ENCODE results near the gene AHCTF1. TPM values are rescaled to one million over a fixed set of nuclear protein-coding genes. Genes with fewer than 3 reads are reported as not detected.

Gene AHCTF1, protein sequence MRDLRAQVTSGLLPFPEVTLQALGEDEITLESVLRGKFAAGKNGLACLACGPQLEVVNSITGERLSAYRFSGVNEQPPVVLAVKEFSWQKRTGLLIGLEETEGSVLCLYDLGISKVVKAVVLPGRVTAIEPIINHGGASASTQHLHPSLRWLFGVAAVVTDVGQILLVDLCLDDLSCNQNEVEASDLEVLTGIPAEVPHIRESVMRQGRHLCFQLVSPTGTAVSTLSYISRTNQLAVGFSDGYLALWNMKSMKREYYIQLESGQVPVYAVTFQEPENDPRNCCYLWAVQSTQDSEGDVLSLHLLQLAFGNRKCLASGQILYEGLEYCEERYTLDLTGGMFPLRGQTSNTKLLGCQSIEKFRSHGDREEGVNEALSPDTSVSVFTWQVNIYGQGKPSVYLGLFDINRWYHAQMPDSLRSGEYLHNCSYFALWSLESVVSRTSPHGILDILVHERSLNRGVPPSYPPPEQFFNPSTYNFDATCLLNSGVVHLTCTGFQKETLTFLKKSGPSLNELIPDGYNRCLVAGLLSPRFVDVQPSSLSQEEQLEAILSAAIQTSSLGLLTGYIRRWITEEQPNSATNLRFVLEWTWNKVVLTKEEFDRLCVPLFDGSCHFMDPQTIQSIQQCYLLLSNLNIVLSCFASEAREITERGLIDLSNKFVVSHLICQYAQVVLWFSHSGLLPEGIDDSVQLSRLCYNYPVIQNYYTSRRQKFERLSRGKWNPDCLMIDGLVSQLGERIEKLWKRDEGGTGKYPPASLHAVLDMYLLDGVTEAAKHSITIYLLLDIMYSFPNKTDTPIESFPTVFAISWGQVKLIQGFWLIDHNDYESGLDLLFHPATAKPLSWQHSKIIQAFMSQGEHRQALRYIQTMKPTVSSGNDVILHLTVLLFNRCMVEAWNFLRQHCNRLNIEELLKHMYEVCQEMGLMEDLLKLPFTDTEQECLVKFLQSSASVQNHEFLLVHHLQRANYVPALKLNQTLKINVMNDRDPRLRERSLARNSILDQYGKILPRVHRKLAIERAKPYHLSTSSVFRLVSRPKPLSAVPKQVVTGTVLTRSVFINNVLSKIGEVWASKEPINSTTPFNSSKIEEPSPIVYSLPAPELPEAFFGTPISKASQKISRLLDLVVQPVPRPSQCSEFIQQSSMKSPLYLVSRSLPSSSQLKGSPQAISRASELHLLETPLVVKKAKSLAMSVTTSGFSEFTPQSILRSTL (N-terminal part only)
- 20.8 TPM for total RNA-seq
- long read RNA-seq, full-length matches to known transcripts, result 1 of 8 reads
- long read RNA-seq, partial matches to known transcripts, result 6 of 8 reads
- long read RNA-seq, other reads (novel, unspliced or antisense), result 1 of 8 reads

DNA sequence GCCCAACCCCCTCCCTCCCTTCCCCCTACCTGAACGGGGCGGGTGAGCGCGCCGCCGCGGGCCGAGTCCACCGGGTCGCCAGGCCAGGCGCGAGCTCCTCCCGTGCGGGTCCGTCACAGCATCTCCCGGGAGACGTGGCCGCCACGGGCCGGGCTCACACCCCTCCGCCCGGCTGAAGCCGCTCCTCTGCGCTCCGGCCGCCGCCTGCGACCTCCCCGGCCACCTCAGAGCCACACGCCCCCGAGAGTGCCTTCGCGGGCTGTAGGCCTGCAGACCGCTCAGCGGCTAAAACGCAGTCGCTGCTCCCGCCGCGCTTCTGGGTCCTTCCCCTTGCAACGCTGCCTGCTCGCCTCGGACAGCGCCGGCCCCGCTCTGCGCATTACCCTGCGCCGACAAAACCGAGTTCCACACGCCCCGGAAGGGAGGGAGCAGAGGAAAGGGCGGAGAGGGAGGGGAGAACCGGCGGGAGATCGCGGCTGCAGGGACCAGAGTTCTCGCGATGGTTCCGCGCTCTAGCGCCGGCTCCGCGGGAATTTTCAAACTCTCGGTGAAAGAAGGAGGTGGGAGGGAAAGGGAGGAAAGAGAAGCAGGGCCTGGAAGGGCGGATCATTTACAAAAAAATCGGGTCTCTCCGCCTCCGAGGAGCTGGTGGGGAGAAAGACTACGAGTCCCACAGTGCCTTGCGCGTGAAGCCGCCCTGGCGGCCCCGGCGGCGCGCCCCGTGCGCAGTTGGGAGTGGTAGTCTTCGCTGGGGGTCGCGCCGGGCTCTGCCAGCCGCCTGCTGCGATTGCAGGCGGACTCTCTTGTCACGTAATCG, at the start of gene AHCTF1:
Gene AHCTF1, minus strand, starts transcription at position 400 of the 817 bp plus-strand sequence. CDS start 13,578 bp downstream, outside the sequence.
- H3K36me3 ChIP-seq, result peaks cover 10% of the 10 kb centered on the region
- no peaks in the 10 kb centered on the region for H3K27me3 ChIP-seq (ENCODE audit: low read depth)
- peaks cover 47% of the 10 kb centered on the region for H3K4me1 ChIP-seq
- intact Hi-C loops (cut with micrococcal nuclease), result no loop called here
- peak; percentile 96 for DNase-seq
- H3K9me3 ChIP-seq (replicated peaks), result no peaks in the 10 kb centered on the region
- H3K4me3 ChIP-seq, result peak within 1 kb of the TSS; percentile 97
- TF ChIP-seq, protein P1, sequence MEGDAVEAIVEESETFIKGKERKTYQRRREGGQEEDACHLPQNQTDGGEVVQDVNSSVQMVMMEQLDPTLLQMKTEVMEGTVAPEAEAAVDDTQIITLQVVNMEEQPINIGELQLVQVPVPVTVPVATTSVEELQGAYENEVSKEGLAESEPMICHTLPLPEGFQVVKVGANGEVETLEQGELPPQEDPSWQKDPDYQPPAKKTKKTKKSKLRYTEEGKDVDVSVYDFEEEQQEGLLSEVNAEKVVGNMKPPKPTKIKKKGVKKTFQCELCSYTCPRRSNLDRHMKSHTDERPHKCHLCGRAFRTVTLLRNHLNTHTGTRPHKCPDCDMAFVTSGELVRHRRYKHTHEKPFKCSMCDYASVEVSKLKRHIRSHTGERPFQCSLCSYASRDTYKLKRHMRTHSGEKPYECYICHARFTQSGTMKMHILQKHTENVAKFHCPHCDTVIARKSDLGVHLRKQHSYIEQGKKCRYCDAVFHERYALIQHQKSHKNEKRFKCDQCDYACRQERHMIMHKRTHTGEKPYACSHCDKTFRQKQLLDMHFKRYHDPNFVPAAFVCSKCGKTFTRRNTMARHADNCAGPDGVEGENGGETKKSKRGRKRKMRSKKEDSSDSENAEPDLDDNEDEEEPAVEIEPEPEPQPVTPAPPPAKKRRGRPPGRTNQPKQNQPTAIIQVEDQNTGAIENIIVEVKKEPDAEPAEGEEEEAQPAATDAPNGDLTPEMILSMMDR (IDR thresholded peaks at IDR 0.05; ENCODE audit: borderline replicate concordance), result peak; percentile 7
- H3K27ac ChIP-seq (replicated peaks), result peak within 1 kb of the TSS; percentile 98

DNA sequence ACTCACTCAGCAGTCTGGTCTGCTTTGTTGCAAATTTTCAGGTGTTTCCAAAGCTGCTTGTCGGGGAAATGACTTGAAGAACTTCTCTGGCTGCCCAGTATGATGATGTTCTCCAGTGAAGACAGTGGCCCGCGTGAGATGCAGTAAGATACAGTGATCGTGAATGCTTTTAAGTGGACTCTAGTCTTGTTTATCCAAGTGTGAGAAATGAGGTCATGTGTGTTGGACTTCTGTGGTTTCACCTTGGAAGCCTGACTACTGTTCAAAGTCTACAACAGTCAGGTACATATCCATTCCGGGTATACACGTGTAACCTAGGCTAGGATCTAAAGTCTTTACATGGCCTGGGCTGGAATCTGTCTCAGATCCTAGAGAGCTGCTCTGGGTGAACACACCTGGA, 47.0 kb upstream of the AHCTF1 start:
- Histone ChIP-seq H3K36me3 (no peaks in the 10 kb centered on the region), H3K27ac (replicated peaks) (no peak overlapping the region), H3K27me3 (ENCODE audit: low read depth) (no peaks in the 10 kb centered on the region), H3K9me3 (replicated peaks) (peaks cover 76% of the 10 kb centered on the region), H3K4me1 (no peaks in the 10 kb centered on the region), H3K4me3 (no peak overlapping the region)
- TF ChIP-seq, protein P1 (IDR thresholded peaks at IDR 0.05; ENCODE audit: borderline replicate concordance), result no peak
- DNase-seq, result no peak
- intact Hi-C loops (cut with micrococcal nuclease), result no loop called here

DNA sequence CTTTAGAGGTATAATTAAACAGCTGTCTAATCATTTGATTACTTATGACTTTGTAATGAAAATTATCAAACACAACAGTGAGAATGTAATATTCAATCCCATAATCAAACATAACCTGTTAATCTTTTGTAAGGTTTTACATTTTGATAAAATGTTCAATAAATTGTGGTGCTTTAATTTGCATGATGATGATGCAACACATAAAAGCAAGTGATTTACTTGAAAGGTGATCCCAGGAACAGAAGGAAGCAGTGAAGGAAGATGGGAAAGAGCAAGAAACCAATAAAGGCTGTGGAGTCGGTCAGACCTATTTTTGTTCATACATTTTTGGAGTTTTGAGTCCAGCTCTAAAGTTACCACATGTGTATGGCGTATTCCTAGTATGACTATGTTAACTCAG, 46.5 kb upstream of the AHCTF1 start:
- Histone ChIP-seq H3K27ac (replicated peaks) (no peak overlapping the region), H3K4me3 (no peak overlapping the region), H3K36me3 (no peaks in the 10 kb centered on the region), H3K4me1 (no peaks in the 10 kb centered on the region), H3K27me3 (ENCODE audit: low read depth) (no peaks in the 10 kb centered on the region), H3K9me3 (replicated peaks) (peaks cover 71% of the 10 kb centered on the region)
- TF ChIP-seq, protein P1 (IDR thresholded peaks at IDR 0.05; ENCODE audit: borderline replicate concordance), result no peak
- intact Hi-C loops (cut with micrococcal nuclease), result no loop called here
- no peak for DNase-seq

DNA sequence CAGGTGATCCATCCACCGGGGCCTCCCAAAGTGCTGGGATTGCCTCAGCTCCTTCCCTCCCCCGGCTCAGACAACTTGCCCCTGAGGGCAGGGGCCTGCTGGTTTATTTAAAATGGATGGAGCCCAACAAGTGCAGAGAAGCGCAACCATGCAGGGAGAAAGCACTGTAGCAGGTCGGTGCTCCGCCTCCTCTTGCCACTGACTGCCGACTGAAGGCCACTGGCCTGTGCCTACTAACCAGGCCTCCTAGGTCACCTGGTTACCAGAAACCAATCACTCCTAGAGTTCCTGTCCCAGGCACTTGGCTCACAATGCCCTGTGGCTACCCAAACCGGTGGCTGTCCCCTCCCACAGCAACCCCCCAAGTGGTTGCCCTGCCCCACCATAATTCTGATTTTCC, 40.2 kb upstream of the AHCTF1 start:
- H3K4me3 ChIP-seq, result no peak overlapping the region
- no peaks in the 10 kb centered on the region for H3K4me1 ChIP-seq
- peaks cover 24% of the 10 kb centered on the region for H3K9me3 ChIP-seq (replicated peaks)
- no peak overlapping the region for H3K27ac ChIP-seq (replicated peaks)
- H3K27me3 ChIP-seq (ENCODE audit: low read depth), result no peaks in the 10 kb centered on the region
- intact Hi-C loops (cut with micrococcal nuclease), result no loop called here
- no peak for DNase-seq
- TF ChIP-seq, protein P1 (IDR thresholded peaks at IDR 0.05; ENCODE audit: borderline replicate concordance), result no peak
- H3K36me3 ChIP-seq, result no peaks in the 10 kb centered on the region

Data from left ventricle myocardium inferior (tissue), 1 donor.